Lung (tissue), 12 donors: Measurements from ENCODE around the gene LCN12. TPM values are rescaled to one million over a fixed set of nuclear protein-coding genes. Genes with fewer than 3 reads are reported as not detected.

Experiments used
- ATAC-seq: fragments of 200-7000 bp; cut with Tn5 transposase; one replicate; pipeline ENCODE4 v1.9.1; 2020; ENCODE audit warnings: moderate number of reproducible peaks; ENCODE audit not compliant: insufficient read depth, low FRiP score
- DNase-seq, 3 donors: peaks; one replicate each; pipeline ENCODE4 v3.0.0-alpha.2; 2013 to 2017
- H3K27ac ChIP-seq, 2 donors: one replicate each; pipeline ENCODE4 v1.5.1; 2013; ENCODE audit warnings: mild to moderate bottlenecking in 2 of 2, moderate library complexity in 2 of 2, control low read depth in 1 of 2, inconsistent platforms in 1 of 2, low read depth in 1 of 2, low read length in 1 of 2
- H3K27me3 ChIP-seq, 3 donors: one replicate each; pipeline ENCODE4 v1.5.1; 2013; ENCODE audit warnings: low read length in 2 of 3; ENCODE audit not compliant: control insufficient read depth in 3 of 3, insufficient read depth in 3 of 3
- H3K36me3 ChIP-seq, 4 donors: one replicate each; pipeline ENCODE4 v1.5.1; 2013; ENCODE audit warnings: low read length in 4 of 4, mild to moderate bottlenecking in 1 of 4, moderate library complexity in 1 of 4; ENCODE audit not compliant: control insufficient read depth in 4 of 4, insufficient read depth in 4 of 4
- H3K4me1 ChIP-seq, 5 donors: one replicate each; pipeline ENCODE4 v1.5.1; 2013; ENCODE audit warnings: low read length in 5 of 5, mild to moderate bottlenecking in 2 of 5, moderate library complexity in 1 of 5; ENCODE audit not compliant: control insufficient read depth in 5 of 5, insufficient read depth in 5 of 5
- H3K4me3 ChIP-seq: one replicate; pipeline ENCODE4 v1.5.1; 2013; ENCODE audit warnings: mild to moderate bottlenecking, control low read depth, moderate library complexity
- H3K9ac ChIP-seq, 2 donors: one replicate each; pipeline ENCODE4 v1.5.1; 2013; ENCODE audit warnings: low read length in 2 of 2, control low read depth in 1 of 2; ENCODE audit not compliant: insufficient read depth in 1 of 2
- H3K9me3 ChIP-seq, 4 donors: one replicate each; pipeline ENCODE4 v1.5.1; 2013; ENCODE audit warnings: low read length in 3 of 4, mild to moderate bottlenecking in 1 of 4, moderate library complexity in 1 of 4; ENCODE audit not compliant: control insufficient read depth in 4 of 4, insufficient read depth in 3 of 4
- WGBS, 2 donors: extraction: QIAGEN DNeasy Blood & Tissue Kit; methylation state at CpG; one replicate each; pipeline ENCODE4 v1.1.7; 2013; 5-methylcytosine and 5-hydroxymethylcytosine counted together
- polyA plus RNA-seq, 2 donors: library from polyadenylated mRNA; stranded (reverse); fragments of 200-250 nt; gene quantifications; one replicate each; pipeline ENCODE4 v1.2.1, GENCODE V29; 2013
- total RNA-seq, 2 donors: library from RNA; depleted of rRNA in 1 of 2; stranded (reverse); fragments of >200 nt in 1 of 2; gene quantifications; one replicate each; pipeline ENCODE4 v1.2.1, GENCODE V29; 2014 to 2021
- TF ChIP-seq, protein P1 (sequence below): IDR thresholded peaks from 2 replicates; pipeline ENCODE4 v1.5.1; 2012; ENCODE audit warnings: mild to moderate bottlenecking; ENCODE audit errors: control extremely low read depth, extremely low read depth
- donor health status: control.
- donor health status: control.
- donor health status: Bipolar disorder and iron deficiency.
- donor health status: healthy.
- donor health status: DM: yes; HTN: yes; CAD: no.

LCN12 gene
- total and polyA plus RNA-seq, 4 donors: 0.35 to 6.3 (median 3.2) TPM

DNA sequence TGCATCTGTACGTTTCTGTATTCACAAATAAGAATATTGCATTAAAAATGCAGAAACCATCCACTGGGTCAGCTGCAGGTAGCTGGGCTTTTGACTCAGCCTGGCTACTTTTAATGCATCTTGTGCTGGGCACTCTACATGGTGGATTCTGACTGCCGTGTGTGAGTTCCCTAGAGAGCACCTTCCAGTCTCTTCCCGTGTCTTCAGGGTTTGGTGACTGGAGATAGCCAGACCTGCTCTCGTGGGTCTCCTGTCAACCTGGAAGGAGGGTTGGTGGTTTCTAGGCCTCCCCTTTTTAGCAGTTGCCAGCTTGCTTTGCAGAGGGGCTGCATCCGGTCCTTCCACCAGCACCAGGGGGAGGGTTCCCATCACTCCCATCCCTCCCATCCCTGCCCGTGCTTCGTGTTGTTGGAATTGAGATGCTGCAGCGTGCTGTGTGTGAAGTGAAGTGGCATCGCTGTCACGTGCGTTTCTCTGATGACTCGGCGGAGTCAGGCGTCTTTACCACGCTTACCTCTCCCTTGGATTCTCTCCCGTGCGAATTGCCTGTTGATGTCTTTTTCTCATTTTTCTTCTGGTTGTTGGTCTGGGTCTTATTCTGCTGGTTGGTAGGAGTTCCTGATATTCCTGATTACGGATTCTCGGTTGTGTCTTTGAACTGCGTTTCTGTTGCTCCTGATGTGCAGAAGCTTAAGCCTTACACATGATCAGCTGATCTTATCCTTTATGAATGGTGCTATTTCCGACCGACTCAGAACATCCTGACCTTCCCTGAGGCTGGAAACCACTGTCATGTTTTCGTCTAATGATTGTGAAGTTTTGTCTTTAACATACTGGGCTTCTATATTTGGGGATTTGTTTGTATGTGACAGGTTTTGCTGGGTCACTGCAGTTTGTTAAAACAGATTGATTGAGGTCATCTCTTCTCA lies 24.5 kb upstream of the LCN12 start:
- H3K36me3 ChIP-seq: peaks cover 0 to 27% (median 2%) of the 10 kb centered on the region in 4 donors
- no peak overlapping the region for H3K4me3 ChIP-seq
- H3K4me1 ChIP-seq: peaks cover 0 to 7% (median 0%) of the 10 kb centered on the region in 5 donors
- DNase-seq (no peak), ATAC-seq (no peak)
- TF ChIP-seq, protein P1, sequence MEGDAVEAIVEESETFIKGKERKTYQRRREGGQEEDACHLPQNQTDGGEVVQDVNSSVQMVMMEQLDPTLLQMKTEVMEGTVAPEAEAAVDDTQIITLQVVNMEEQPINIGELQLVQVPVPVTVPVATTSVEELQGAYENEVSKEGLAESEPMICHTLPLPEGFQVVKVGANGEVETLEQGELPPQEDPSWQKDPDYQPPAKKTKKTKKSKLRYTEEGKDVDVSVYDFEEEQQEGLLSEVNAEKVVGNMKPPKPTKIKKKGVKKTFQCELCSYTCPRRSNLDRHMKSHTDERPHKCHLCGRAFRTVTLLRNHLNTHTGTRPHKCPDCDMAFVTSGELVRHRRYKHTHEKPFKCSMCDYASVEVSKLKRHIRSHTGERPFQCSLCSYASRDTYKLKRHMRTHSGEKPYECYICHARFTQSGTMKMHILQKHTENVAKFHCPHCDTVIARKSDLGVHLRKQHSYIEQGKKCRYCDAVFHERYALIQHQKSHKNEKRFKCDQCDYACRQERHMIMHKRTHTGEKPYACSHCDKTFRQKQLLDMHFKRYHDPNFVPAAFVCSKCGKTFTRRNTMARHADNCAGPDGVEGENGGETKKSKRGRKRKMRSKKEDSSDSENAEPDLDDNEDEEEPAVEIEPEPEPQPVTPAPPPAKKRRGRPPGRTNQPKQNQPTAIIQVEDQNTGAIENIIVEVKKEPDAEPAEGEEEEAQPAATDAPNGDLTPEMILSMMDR: no peak
- H3K9me3 ChIP-seq: no peaks in the 10 kb centered on the region
- no peaks in the 10 kb centered on the region for H3K27me3 ChIP-seq
- 80 to 87% methylated on average over 23 of the region's 23 CpGs for WGBS, 2 donors
- H3K9ac ChIP-seq: no peak overlapping the region
- H3K27ac ChIP-seq: peak overlapping the region in 1 of 2 donors; percentile 59

DNA sequence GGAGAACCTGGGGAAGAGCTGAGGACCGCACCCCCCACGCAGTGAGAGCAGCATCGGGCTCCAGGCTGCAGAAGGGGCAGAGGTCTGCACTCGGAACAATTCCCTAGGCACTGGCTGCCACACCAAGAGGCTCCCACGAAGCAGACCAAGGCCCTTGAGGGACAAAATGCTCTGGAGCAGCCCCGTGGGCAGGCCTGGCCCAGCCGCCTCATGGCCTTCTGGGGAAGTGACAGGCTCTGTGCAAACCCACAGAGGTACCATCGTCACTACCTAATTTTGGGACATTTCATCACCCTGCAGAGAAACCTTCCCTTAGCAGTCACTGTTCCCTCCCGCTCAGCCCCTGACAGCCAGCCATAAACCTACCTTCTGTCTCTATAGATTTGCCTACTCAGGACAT lies 23.5 kb upstream of the LCN12 start:
- Histone ChIP-seq H3K4me3 (no peak overlapping the region), H3K27me3 (no peaks in the 10 kb centered on the region), H3K27ac (peak overlapping the region in 1 of 2 donors; percentile 59), H3K9me3 (no peaks in the 10 kb centered on the region), H3K9ac (no peak overlapping the region), H3K36me3 (peaks cover 0 to 24% (median 2%) of the 10 kb centered on the region in 4 donors), H3K4me1 (peaks cover 0 to 7% (median 0%) of the 10 kb centered on the region in 5 donors)
- peak; percentile 19 for ATAC-seq
- TF ChIP-seq, protein P1: no peak
- no peak for DNase-seq
- 76% methylated on average over 9 of the region's 9 CpGs for WGBS, 2 donors

DNA sequence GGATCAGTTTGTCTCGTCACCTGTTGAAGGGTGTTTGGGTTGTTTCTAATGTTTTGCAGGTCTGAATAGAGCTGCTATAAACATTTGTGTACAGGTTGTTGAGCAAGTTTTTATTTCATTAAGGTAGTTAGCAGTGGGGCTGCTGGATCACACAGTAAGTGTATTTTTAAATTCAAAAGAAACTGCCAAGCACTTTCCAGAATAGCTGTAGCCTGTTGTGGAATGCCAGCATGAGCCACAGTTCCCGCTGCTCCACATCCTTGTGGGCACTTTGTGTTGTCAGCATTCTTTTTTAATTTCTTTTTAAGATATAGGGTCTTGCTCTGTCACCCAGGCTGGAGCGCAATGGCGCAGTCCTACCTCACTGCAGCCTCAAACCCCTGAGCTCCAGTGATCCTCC lies 22.1 kb upstream of the LCN12 start:
- Histone ChIP-seq H3K9ac (no peak overlapping the region), H3K36me3 (peaks cover 0 to 20% (median 0%) of the 10 kb centered on the region in 4 donors), H3K27ac (peak overlapping the region in 1 of 2 donors; percentile 59), H3K27me3 (no peaks in the 10 kb centered on the region), H3K4me1 (peaks cover 0 to 7% (median 0%) of the 10 kb centered on the region in 5 donors), H3K9me3 (no peaks in the 10 kb centered on the region), H3K4me3 (no peak overlapping the region)
- 96 to 97% methylated on average over 4 of the region's 4 CpGs for WGBS, 2 donors
- DNase-seq (no peak), ATAC-seq (no peak)
- TF ChIP-seq, protein P1: no peak
